SK-N-SH treated with all-trans-retinoic acid at 6 μM for 48 hours (cell line): ENCODE results near the gene PEX13.

Experiments used
- ATAC-seq: fragments of 200-7000 bp; cut with Tn5 transposase; 3 replicates; pipeline ENCODE4 v1.9.1; 2020; ENCODE audit warnings: mild to moderate bottlenecking, moderate library complexity
- ARNTL ChIP-seq: fragments of 450-650 bp; formaldehyde crosslinking; IDR thresholded peaks from 2 replicates; pipeline ENCODE4 v1.5.0; 2020; ENCODE audit warnings: low read depth, mild to moderate bottlenecking, moderate library complexity, borderline replicate concordance
- BACH2 ChIP-seq: fragments of 250-450 bp; sonication (Bioruptor Pico); IDR thresholded peaks from 2 replicates; pipeline ENCODE4 v1.9.0; 2021; ENCODE audit warnings: mild to moderate bottlenecking, borderline replicate concordance
- CSDC2 ChIP-seq: fragments of 250-450 bp; sonication (Bioruptor Pico); IDR thresholded peaks from 2 replicates; pipeline ENCODE4 v1.5.0; 2020; ENCODE audit warnings: mild to moderate bottlenecking, moderate library complexity
- GLIS3 ChIP-seq: fragments of 250-450 bp; sonication (Bioruptor Pico); IDR thresholded peaks from 2 replicates; pipeline ENCODE4 v1.5.0; 2020; ENCODE audit warnings: mild to moderate bottlenecking, moderate library complexity
- ISL1 ChIP-seq: fragments of 250-450 bp; sonication (Bioruptor Pico); IDR thresholded peaks from 2 replicates; pipeline ENCODE4 v2.1.2; 2022; ENCODE audit warnings: mild to moderate bottlenecking, moderate library complexity
- OSR1 ChIP-seq: fragments of 250-450 bp; sonication (Bioruptor Pico); IDR thresholded peaks from 2 replicates; pipeline ENCODE4 v1.8.0; 2022; ENCODE audit warnings: moderate library complexity, mild to moderate bottlenecking, inconsistent platforms
- PPARA ChIP-seq: fragments of 250-450 bp; sonication (Bioruptor Pico); IDR thresholded peaks from 2 replicates; pipeline ENCODE4 v1.5.0; 2020; ENCODE audit warnings: mild to moderate bottlenecking, borderline replicate concordance
- RARB ChIP-seq: fragments of 250-450 bp; sonication (Bioruptor Pico); IDR thresholded peaks from 2 replicates; pipeline ENCODE4 v1.8.0; 2021; ENCODE audit warnings: mild to moderate bottlenecking, moderate library complexity
- SNAI2 ChIP-seq: fragments of 250-450 bp; sonication (Bioruptor Pico); IDR thresholded peaks from 2 replicates; pipeline ENCODE4 v1.5.0; 2020; ENCODE audit warnings: mild to moderate bottlenecking, moderate library complexity
- TCF4 ChIP-seq: fragments of 250-450 bp; sonication (Bioruptor Pico); IDR thresholded peaks from 2 replicates; pipeline ENCODE4 v1.8.0; 2021; ENCODE audit warnings: mild to moderate bottlenecking, moderate library complexity, borderline replicate concordance
- TOX ChIP-seq: fragments of 250-450 bp; sonication (Bioruptor Pico); IDR thresholded peaks from 2 replicates; pipeline ENCODE4 v1.8.0; 2021; ENCODE audit warnings: mild to moderate bottlenecking, moderate library complexity, borderline replicate concordance
- ZC3H10 ChIP-seq: fragments of 250-450 bp; sonication (Bioruptor Pico); IDR thresholded peaks from 2 replicates; pipeline ENCODE4 v1.5.1; 2021; ENCODE audit warnings: mild to moderate bottlenecking, moderate library complexity
- ZFP3 ChIP-seq: fragments of 250-450 bp; sonication (Bioruptor Pico); IDR thresholded peaks from 2 replicates; pipeline ENCODE4 v1.5.0; 2020; ENCODE audit warnings: mild to moderate bottlenecking, moderate library complexity
- ZFP30 ChIP-seq: fragments of 450-650 bp; formaldehyde crosslinking; IDR thresholded peaks from 2 replicates; pipeline ENCODE4 v1.5.0; 2022; ENCODE audit warnings: mild to moderate bottlenecking, moderate library complexity
- ZNF565 ChIP-seq: fragments of 450-650 bp; formaldehyde crosslinking; conservative IDR thresholded peaks from 2 replicates; pipeline ENCODE4 v1.5.0; 2020; ENCODE audit warnings: low read depth, mild to moderate bottlenecking, moderate library complexity
- ZNF8 ChIP-seq: fragments of 450-650 bp; formaldehyde crosslinking; IDR thresholded peaks from 2 replicates; pipeline ENCODE4 v1.5.0; 2020; ENCODE audit warnings: mild to moderate bottlenecking, moderate library complexity
- TF ChIP-seq, protein P1 (sequence below): fragments of 250-450 bp; sonication (Bioruptor Pico); IDR thresholded peaks from 2 replicates; pipeline ENCODE4 v1.8.0; 2020; ENCODE audit warnings: mild to moderate bottlenecking, moderate library complexity, borderline replicate concordance
- TF ChIP-seq, protein P2 (sequence below): fragments of 250-450 bp; sonication (Bioruptor Pico); IDR thresholded peaks from 2 replicates; pipeline ENCODE4 v1.5.1; 2021; ENCODE audit warnings: mild to moderate bottlenecking, moderate library complexity
- TF ChIP-seq, protein P3 (sequence below): fragments of 250-450 bp; sonication (Bioruptor Pico); IDR thresholded peaks from 2 replicates; pipeline ENCODE4 v1.8.0; 2021; ENCODE audit warnings: low read depth, mild to moderate bottlenecking, moderate library complexity, borderline replicate concordance
- TF ChIP-seq, protein P4 (sequence below): fragments of 250-450 bp; sonication (Bioruptor Pico); IDR thresholded peaks from 2 replicates; pipeline ENCODE4 v1.5.1; 2020; ENCODE audit warnings: low read depth, mild to moderate bottlenecking, moderate library complexity

The PEX13 gene

DNA sequence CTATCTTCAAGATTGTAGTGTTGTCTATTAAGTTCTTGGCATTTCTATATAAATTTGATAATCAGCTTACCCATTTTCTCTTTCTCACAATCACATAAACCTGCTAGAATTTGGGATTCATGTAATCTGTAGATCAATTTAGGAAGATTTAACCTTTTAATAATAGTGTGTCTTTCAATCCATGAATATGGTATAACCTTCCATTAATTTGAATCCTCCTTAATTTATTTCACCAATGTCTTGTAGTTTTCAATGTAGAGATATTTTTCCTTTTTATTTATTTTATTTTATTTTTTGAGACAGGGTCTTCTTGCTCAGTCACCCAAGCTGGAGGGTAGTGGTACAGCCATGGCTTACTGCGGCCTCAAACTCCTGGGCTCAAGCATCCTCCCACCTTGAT, 68.4 kb downstream of the PEX13 start:
- no peak for ATAC-seq
- TF ChIP-seq ARNTL (CRISPR knock-in tag) (no peak), CSDC2 (CRISPR knock-in tag) (no peak), ZC3H10 (CRISPR knock-in tag) (no peak), RARB (CRISPR knock-in tag) (no peak), ZFP3 (CRISPR knock-in tag) (no peak), GLIS3 (no peak), ZNF565 (CRISPR knock-in tag) (no peak), PPARA (CRISPR knock-in tag) (no peak), SNAI2 (no peak), TCF4 (no peak), TOX (CRISPR knock-in tag) (no peak), ISL1 (no peak), OSR1 (CRISPR knock-in tag) (no peak), ZNF8 (CRISPR knock-in tag) (no peak), BACH2 (CRISPR knock-in tag) (no peak), ZFP30 (CRISPR knock-in tag) (no peak)
- TF ChIP-seq, protein P1, sequence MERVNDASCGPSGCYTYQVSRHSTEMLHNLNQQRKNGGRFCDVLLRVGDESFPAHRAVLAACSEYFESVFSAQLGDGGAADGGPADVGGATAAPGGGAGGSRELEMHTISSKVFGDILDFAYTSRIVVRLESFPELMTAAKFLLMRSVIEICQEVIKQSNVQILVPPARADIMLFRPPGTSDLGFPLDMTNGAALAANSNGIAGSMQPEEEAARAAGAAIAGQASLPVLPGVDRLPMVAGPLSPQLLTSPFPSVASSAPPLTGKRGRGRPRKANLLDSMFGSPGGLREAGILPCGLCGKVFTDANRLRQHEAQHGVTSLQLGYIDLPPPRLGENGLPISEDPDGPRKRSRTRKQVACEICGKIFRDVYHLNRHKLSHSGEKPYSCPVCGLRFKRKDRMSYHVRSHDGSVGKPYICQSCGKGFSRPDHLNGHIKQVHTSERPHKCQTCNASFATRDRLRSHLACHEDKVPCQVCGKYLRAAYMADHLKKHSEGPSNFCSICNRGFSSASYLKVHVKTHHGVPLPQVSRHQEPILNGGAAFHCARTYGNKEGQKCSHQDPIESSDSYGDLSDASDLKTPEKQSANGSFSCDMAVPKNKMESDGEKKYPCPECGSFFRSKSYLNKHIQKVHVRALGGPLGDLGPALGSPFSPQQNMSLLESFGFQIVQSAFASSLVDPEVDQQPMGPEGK (CRISPR knock-in tag): no peak
- TF ChIP-seq, protein P2, sequence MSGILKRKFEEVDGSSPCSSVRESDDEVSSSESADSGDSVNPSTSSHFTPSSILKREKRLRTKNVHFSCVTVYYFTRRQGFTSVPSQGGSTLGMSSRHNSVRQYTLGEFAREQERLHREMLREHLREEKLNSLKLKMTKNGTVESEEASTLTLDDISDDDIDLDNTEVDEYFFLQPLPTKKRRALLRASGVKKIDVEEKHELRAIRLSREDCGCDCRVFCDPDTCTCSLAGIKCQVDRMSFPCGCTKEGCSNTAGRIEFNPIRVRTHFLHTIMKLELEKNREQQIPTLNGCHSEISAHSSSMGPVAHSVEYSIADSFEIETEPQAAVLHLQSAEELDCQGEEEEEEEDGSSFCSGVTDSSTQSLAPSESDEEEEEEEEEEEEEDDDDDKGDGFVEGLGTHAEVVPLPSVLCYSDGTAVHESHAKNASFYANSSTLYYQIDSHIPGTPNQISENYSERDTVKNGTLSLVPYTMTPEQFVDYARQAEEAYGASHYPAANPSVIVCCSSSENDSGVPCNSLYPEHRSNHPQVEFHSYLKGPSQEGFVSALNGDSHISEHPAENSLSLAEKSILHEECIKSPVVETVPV (CRISPR knock-in tag): no peak
- TF ChIP-seq, protein P3, sequence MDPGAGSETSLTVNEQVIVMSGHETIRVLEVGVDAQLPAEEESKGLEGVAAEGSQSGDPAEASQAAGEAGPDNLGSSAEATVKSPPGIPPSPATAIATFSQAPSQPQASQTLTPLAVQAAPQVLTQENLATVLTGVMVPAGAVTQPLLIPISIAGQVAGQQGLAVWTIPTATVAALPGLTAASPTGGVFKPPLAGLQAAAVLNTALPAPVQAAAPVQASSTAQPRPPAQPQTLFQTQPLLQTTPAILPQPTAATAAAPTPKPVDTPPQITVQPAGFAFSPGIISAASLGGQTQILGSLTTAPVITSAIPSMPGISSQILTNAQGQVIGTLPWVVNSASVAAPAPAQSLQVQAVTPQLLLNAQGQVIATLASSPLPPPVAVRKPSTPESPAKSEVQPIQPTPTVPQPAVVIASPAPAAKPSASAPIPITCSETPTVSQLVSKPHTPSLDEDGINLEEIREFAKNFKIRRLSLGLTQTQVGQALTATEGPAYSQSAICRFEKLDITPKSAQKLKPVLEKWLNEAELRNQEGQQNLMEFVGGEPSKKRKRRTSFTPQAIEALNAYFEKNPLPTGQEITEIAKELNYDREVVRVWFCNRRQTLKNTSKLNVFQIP: no peak
- TF ChIP-seq, protein P4, sequence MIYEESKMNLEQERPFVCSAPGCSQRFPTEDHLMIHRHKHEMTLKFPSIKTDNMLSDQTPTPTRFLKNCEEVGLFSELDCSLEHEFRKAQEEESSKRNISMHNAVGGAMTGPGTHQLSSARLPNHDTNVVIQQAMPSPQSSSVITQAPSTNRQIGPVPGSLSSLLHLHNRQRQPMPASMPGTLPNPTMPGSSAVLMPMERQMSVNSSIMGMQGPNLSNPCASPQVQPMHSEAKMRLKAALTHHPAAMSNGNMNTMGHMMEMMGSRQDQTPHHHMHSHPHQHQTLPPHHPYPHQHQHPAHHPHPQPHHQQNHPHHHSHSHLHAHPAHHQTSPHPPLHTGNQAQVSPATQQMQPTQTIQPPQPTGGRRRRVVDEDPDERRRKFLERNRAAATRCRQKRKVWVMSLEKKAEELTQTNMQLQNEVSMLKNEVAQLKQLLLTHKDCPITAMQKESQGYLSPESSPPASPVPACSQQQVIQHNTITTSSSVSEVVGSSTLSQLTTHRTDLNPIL (CRISPR knock-in tag): no peak

DNA sequence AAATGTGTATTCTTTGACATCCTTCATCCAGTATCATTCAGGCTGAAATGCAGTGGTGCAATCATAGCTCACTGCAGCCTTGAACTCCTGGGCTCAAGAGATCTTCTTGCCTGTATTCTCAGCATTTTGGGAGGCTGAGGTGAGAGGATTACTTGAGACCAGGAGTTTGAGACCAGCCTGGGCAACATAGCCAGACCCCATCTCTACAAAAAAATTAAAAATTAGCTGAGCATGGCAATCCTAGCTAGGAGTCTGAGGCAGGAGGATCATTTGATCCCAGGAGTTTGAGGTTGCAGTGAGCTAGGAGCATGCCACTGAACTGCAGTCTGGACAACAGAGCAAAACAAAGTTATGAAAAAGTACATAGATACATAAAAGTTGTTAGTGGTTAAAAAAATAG, 72.3 kb downstream of the PEX13 start:
- no peak for TF ChIP-seq ZNF565 (CRISPR knock-in tag)
- no peak for TF ChIP-seq ISL1
- TF ChIP-seq, protein P1 (CRISPR knock-in tag): no peak
- no peak for TF ChIP-seq CSDC2 (CRISPR knock-in tag)
- ATAC-seq: no peak

DNA sequence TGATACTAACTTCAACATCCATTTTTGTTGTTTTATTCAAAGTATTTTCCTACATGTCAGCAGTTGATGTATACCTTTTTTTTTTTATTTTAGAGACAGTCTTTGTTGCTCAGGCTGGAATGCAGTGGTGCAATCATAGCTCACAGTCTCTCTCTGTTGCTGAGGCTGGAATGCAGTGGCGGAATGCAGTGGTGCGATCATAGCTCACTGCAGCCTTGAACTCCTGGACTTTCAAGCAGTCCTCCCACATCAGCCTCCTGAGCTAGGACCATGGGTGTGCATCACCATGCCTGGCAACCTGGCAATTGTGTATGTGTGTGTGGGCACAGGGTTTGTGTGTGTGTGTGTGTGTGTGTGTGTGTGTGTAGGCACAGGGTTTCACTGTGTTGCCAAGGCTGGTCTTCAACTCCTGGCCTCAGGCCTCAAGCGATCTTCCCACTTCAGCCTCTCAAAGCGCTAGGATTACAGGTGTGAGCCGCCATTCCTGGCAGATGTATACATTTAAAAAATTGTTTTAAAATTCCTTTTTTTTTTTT, 72.9 kb downstream of the PEX13 start:
- TF ChIP-seq, protein P3: no peak
- TF ChIP-seq PPARA (CRISPR knock-in tag): no peak
- TF ChIP-seq, protein P4 (CRISPR knock-in tag): no peak
- ATAC-seq: 0 out of 3 replicates have a peak, but pooled peaks have one; percentile 28
